ENCODE data around the gene CAPN3.

CAPN3 gene

DNA sequence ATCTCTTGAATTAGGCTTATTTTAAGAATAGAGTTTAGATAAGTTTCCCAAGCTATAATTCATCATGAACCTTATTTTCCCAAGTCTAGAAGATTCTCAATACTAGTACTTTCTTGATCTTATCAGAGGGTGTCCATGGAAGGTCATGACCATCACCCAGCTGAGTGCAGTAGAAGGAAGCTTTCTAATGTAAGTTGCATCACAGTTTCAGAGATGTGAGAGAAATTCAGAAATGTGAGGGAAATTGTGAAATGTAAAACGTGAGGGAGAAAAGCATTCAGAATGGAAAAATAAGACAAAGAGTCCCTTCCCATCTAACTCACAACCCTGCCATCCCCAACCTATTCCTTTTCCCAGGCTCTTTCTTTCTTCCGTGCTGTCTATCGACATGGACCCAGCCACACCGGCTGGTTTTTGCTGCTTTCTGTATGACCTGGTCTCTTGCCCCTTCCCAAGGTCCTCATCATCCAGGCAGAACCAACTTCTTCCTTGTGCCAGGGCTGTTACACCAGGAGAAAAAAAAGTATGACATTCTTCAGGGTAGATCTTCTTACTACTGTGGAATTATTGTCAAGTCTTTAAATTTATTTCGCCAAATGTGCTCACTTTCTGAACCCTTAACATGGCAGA, 6.7 kb downstream of the CAPN3 start:
- no peak for DNase-seq (ENCODE audit: low spot score)
- TF ChIP-seq CTCF (IDR thresholded peaks at IDR 0.05; ENCODE audit: poor library complexity, severe bottlenecking), result no peak
- no peak for ATAC-seq (ENCODE audit: low read depth)
- H3K4me3 ChIP-seq (ENCODE audit: severe bottlenecking), result no peak overlapping the region
- no peaks in the 10 kb centered on the region for H3K9me3 ChIP-seq (ENCODE audit: severe bottlenecking)
- H3K27me3 ChIP-seq (ENCODE audit: insufficient read depth, poor library complexity, severe bottlenecking), result no peaks in the 10 kb centered on the region
- no peaks in the 10 kb centered on the region for H3K36me3 ChIP-seq (ENCODE audit: low read depth)
- peaks cover 4% of the 10 kb centered on the region for H3K4me1 ChIP-seq (ENCODE audit: insufficient read depth, poor library complexity, severe bottlenecking)
- no peak overlapping the region for H3K27ac ChIP-seq (ENCODE audit: poor library complexity, severe bottlenecking)

GRCh38 chr15:42367041-42367440, 7.7 kb downstream of the CAPN3 start:
- Histone ChIP-seq H3K4me1 (ENCODE audit: insufficient read depth, poor library complexity, severe bottlenecking) (peaks cover 4% of the 10 kb centered on the region), H3K9me3 (ENCODE audit: severe bottlenecking) (no peaks in the 10 kb centered on the region), H3K27me3 (ENCODE audit: insufficient read depth, poor library complexity, severe bottlenecking) (no peaks in the 10 kb centered on the region), H3K4me3 (ENCODE audit: severe bottlenecking) (no peak overlapping the region), H3K27ac (ENCODE audit: poor library complexity, severe bottlenecking) (no peak overlapping the region), H3K36me3 (ENCODE audit: low read depth) (no peaks in the 10 kb centered on the region)
- DNase-seq (ENCODE audit: low spot score) (no peak), ATAC-seq (ENCODE audit: low read depth) (no peak)
- no peak for TF ChIP-seq CTCF (IDR thresholded peaks at IDR 0.05; ENCODE audit: poor library complexity, severe bottlenecking)

DNA sequence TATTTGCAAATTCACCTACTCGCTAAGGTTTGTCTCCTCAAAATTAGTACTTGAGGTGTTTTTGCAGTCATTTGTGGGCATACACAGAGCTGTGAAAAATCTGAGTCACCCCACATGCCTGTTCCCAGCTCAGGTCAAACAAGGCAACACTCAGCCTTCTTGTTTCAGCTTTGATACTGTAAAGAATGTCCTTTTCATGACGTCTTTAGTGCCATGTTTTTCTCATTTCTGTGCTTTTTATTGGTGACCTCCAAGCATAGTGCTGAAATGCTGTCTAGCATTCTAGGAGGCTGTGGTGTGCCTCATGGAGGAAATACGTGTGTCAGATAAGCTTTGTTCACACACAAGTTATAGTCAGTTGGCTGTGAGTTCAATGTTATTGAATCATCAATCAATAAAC, 8.8 kb downstream of the CAPN3 start:
- H3K4me3 ChIP-seq (ENCODE audit: severe bottlenecking), result no peak overlapping the region
- no peaks in the 10 kb centered on the region for H3K27me3 ChIP-seq (ENCODE audit: insufficient read depth, poor library complexity, severe bottlenecking)
- ATAC-seq (ENCODE audit: low read depth) (no peak), DNase-seq (ENCODE audit: low spot score) (no peak)
- no peaks in the 10 kb centered on the region for H3K9me3 ChIP-seq (ENCODE audit: severe bottlenecking)
- H3K27ac ChIP-seq (ENCODE audit: poor library complexity, severe bottlenecking), result no peak overlapping the region
- H3K4me1 ChIP-seq (ENCODE audit: insufficient read depth, poor library complexity, severe bottlenecking), result peaks cover 4% of the 10 kb centered on the region
- no peak for TF ChIP-seq CTCF (IDR thresholded peaks at IDR 0.05; ENCODE audit: poor library complexity, severe bottlenecking)
- H3K36me3 ChIP-seq (ENCODE audit: low read depth), result no peaks in the 10 kb centered on the region

- Histone ChIP-seq H3K27ac (ENCODE audit: poor library complexity, severe bottlenecking) (no peak overlapping the region), H3K27me3 (ENCODE audit: insufficient read depth, poor library complexity, severe bottlenecking) (no peaks in the 10 kb centered on the region), H3K4me1 (ENCODE audit: insufficient read depth, poor library complexity, severe bottlenecking) (no peaks in the 10 kb centered on the region), H3K4me3 (ENCODE audit: severe bottlenecking) (no peak overlapping the region), H3K36me3 (ENCODE audit: low read depth) (no peaks in the 10 kb centered on the region), H3K9me3 (ENCODE audit: severe bottlenecking) (no peaks in the 10 kb centered on the region)
- ATAC-seq (ENCODE audit: low read depth) (peak; percentile 37; the same call in 1 of the 3 replicates), DNase-seq (ENCODE audit: low spot score) (no peak)
- TF ChIP-seq CTCF (IDR thresholded peaks at IDR 0.05; ENCODE audit: poor library complexity, severe bottlenecking), result peak; percentile 23
These were observed 11.8 kb downstream of the CAPN3 start for GRCh38 chr15:42371096-42371495.

DNA sequence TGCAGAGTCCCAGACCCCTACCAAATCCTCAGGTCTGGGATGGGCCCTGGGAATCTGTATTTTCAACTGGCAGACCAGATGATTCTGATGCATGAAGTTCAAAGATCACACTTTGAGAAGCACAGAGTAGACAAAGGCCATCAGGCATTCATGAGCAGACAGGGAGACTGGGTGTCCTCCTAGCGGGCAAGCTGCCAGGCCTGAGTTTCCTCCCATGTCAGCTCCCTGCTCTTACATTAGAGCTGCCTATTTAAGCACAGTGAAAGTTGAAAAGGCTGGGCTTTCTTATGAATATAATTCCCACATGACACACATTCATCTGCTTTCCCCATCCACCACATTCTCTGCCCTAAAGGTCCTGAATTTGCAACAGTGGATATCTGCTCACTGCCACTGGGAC, 14.0 kb downstream of the CAPN3 start:
- Histone ChIP-seq H3K27me3 (ENCODE audit: insufficient read depth, poor library complexity, severe bottlenecking) (no peaks in the 10 kb centered on the region), H3K9me3 (ENCODE audit: severe bottlenecking) (no peaks in the 10 kb centered on the region), H3K4me3 (ENCODE audit: severe bottlenecking) (no peak overlapping the region), H3K4me1 (ENCODE audit: insufficient read depth, poor library complexity, severe bottlenecking) (no peaks in the 10 kb centered on the region), H3K36me3 (ENCODE audit: low read depth) (no peaks in the 10 kb centered on the region), H3K27ac (ENCODE audit: poor library complexity, severe bottlenecking) (no peak overlapping the region)
- no peak for DNase-seq (ENCODE audit: low spot score)
- ATAC-seq (ENCODE audit: low read depth), result no peak
- no peak for TF ChIP-seq CTCF (IDR thresholded peaks at IDR 0.05; ENCODE audit: poor library complexity, severe bottlenecking)
